Measurements from ENCODE around the gene SNAP29. TPM values are rescaled to one million over a fixed set of nuclear protein-coding genes. Genes with fewer than 3 reads are reported as not detected.

Gene SNAP29
- total RNA-seq, 6 experiments from 2014 or later = 34.2 to 40.7 (median 38.0) TPM

DNA sequence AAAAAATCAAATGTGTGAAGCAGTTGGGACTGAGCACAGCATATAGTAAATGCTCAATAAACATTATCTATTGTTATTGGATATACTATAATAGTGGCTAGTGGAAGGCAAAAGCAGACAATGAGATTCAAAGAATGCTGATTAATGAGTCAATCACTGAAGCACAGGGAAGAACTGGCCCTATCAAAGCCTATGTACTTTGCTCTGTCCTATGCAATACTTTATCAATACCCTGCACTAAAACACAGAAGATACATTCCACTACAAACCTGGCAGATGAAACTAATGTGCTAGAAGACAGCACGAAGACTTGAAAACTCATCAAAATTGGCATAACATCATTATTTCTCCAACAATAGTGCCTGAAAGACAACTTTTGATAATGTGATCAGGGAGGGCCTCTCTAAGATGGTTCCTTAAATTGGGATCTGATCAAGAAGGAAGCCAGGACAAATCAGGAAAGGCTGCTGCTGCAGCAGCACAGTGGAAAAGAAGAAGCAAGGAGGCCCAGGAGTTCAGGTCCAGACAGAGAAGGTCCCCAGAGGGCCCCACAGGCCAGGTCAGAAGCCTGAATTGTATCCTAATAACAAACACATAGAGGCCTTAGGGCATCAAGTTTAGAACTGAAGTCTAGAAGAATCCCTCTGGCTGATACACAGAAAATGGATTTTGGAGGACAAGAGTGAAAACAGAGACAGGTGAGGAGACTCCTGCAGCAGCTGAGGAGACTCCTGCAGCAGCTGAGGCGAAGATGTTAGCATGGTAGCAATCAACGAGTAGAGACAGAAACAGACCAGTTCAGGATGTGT, 18.8 kb upstream of the SNAP29 start:
- Mint-ChIP-seq H3K27ac (peak overlapping the region; percentile 10; the same call in 1 of the 2 replicates), H3K9me3 (no peaks in the 10 kb centered on the region), H3K4me1 (ENCODE audit: low read depth) (peaks cover 19% of the 10 kb centered on the region), H3K27me3 (ENCODE audit: insufficient read depth) (no peaks in the 10 kb centered on the region; the same call in 1 of the 2 replicates), H3K4me3 (no peak overlapping the region), H3K36me3 (ENCODE audit: low read depth) (no peaks in the 10 kb centered on the region)
- DNase-seq = no peak
- no peak for TF ChIP-seq CTCF (IDR thresholded peaks at IDR 0.05)

GRCh38 chr22:20840646-20841371, 18.0 kb upstream of the SNAP29 start:
- Mint-ChIP-seq H3K4me1 (ENCODE audit: low read depth) (peaks cover 26% of the 10 kb centered on the region), H3K27me3 (ENCODE audit: insufficient read depth) (no peaks in the 10 kb centered on the region; the same call in 1 of the 2 replicates), H3K9me3 (no peaks in the 10 kb centered on the region), H3K36me3 (ENCODE audit: low read depth) (no peaks in the 10 kb centered on the region), H3K27ac (0 out of 2 replicates have a peak overlapping the region, but pooled peaks have one; percentile 10), H3K4me3 (no peak overlapping the region)
- TF ChIP-seq CTCF (IDR thresholded peaks at IDR 0.05) = no peak
- no peak for DNase-seq

DNA sequence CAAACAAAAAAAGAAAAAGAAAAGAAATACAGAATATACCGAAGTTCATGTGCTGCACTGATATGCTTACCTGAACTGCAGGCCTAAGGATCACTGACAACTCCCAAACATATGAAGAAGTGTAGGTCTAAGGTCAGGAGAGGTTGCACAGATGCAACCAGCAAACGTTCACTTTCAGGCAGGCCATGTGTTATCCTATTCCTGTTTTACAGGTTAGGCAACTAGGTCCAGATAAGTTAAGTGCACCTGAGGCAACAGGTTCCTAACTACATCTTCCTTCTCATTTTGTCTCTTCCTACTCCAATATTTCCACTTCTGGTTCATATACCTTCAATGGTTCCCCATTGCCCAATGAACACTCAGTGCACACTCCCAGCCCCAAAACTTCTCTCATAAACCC, 15.3 kb upstream of the SNAP29 start:
- Mint-ChIP-seq H3K9me3 (no peaks in the 10 kb centered on the region), H3K36me3 (ENCODE audit: low read depth) (no peaks in the 10 kb centered on the region), H3K27ac (no peak overlapping the region), H3K4me1 (ENCODE audit: low read depth) (peaks cover 27% of the 10 kb centered on the region), H3K4me3 (no peak overlapping the region), H3K27me3 (ENCODE audit: insufficient read depth) (no peaks in the 10 kb centered on the region; the same call in 1 of the 2 replicates)
- no peak for TF ChIP-seq CTCF (IDR thresholded peaks at IDR 0.05)
- no peak for DNase-seq

- Mint-ChIP-seq H3K4me1 (ENCODE audit: low read depth) (peaks cover 27% of the 10 kb centered on the region), H3K36me3 (ENCODE audit: low read depth) (no peaks in the 10 kb centered on the region), H3K27me3 (ENCODE audit: insufficient read depth) (no peaks in the 10 kb centered on the region; the same call in 1 of the 2 replicates), H3K9me3 (no peaks in the 10 kb centered on the region), H3K27ac (no peak overlapping the region), H3K4me3 (no peak overlapping the region)
- no peak for TF ChIP-seq CTCF (IDR thresholded peaks at IDR 0.05)
- DNase-seq = no peak
These were observed 14.5 kb upstream of the SNAP29 start for GRCh38 chr22:20844055-20845037.

DNA sequence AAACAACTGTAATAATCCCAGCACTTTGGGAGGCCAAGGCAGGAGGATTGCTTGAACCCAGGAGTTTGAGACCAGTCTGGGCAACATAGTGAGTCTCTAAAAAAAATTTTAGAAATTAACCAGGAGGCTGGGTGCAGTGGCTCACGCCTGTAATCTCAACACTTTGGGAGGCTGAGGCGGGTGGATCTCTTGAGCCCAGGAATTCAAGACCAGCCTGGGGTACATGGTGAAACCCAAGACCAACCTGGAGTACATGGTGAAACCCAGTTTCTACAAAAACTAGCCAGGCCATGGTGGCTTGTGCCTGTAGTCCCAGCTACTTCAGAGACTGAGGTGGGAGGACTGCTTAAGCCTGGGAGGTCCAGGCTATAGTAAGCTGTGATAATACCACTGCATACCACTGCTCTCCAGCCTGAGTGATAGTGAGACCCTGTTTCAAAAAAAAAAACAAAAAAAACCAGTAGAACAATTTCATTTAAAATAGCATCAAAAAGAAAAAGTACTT, 11.4 kb upstream of the SNAP29 start:
- peaks cover 11% of the 10 kb centered on the region for H3K4me1 Mint-ChIP-seq (ENCODE audit: low read depth)
- no peak overlapping the region for H3K4me3 Mint-ChIP-seq
- no peak overlapping the region for H3K27ac Mint-ChIP-seq
- no peaks in the 10 kb centered on the region for H3K27me3 Mint-ChIP-seq (ENCODE audit: insufficient read depth)
- H3K36me3 Mint-ChIP-seq (ENCODE audit: low read depth) = no peaks in the 10 kb centered on the region
- TF ChIP-seq CTCF (IDR thresholded peaks at IDR 0.05) = no peak
- H3K9me3 Mint-ChIP-seq = no peaks in the 10 kb centered on the region
- no peak for DNase-seq

Measured in HFFc6 (cell line).